Stimulated activated CD8-positive, alpha-beta memory T cell treated with anti-CD3 and anti-CD28 coated beads, Interleukin-4, amount 100 ng/mL, for 24 hours (primary cell): ENCODE results near the gene PCBP3.

Source experiments
- DNase-seq: peaks from one replicate; pipeline ENCODE4 v3.0.0-alpha.2; 2020; ENCODE audit warnings: low read depth

The PCBP3 gene

GRCh38 chr21:45724994-45725843 is 81.7 kb downstream of the PCBP3 start:
- DNase-seq = no peak

GRCh38 chr21:45725844-45726200 is 82.3 kb downstream of the PCBP3 start:
- DNase-seq = no peak

- DNase-seq = no peak
Observed at GRCh38 chr21:45726438-45726837, 82.9 kb downstream of the PCBP3 start.

GRCh38 chr21:45727390-45727789 is 83.9 kb downstream of the PCBP3 start:
- no peak for DNase-seq

GRCh38 chr21:45735259-45736000 is 91.9 kb downstream of the PCBP3 start:
- no peak for DNase-seq

- no peak for DNase-seq
Observed at GRCh38 chr21:45736042-45736689, 92.6 kb downstream of the PCBP3 start.

- DNase-seq = no peak
Observed at GRCh38 chr21:45736690-45737484, 93.4 kb downstream of the PCBP3 start.

GRCh38 chr21:45737485-45738166 is 94.1 kb downstream of the PCBP3 start:
- DNase-seq = no peak

GRCh38 chr21:45739218-45740087 is 95.9 kb downstream of the PCBP3 start:
- DNase-seq = no peak

GRCh38 chr21:45740088-45740440 is 96.5 kb downstream of the PCBP3 start:
- no peak for DNase-seq

- DNase-seq = no peak
Observed at GRCh38 chr21:45740491-45741357, 97.2 kb downstream of the PCBP3 start.

GRCh38 chr21:45741691-45742090 is 98.2 kb downstream of the PCBP3 start:
- DNase-seq = no peak

- DNase-seq = no peak
Observed at GRCh38 chr21:45742247-45742646, 98.7 kb downstream of the PCBP3 start.

GRCh38 chr21:45745256-45745655 is 101.7 kb downstream of the PCBP3 start:
- no peak for DNase-seq

GRCh38 chr21:45747233-45747766 is 103.8 kb downstream of the PCBP3 start:
- DNase-seq = no peak

- no peak for DNase-seq
Observed at GRCh38 chr21:45747802-45748445, 104.4 kb downstream of the PCBP3 start.

GRCh38 chr21:45748593-45748992 is 105.1 kb downstream of the PCBP3 start:
- no peak for DNase-seq

GRCh38 chr21:45749974-45750373 is 106.4 kb downstream of the PCBP3 start:
- no peak for DNase-seq

- DNase-seq = no peak
Observed at GRCh38 chr21:45750936-45751335, 107.4 kb downstream of the PCBP3 start.
